Measurements from ENCODE around the gene GRIN3B. TPM values are rescaled to one million over a fixed set of nuclear protein-coding genes. Genes with fewer than 3 reads are reported as not detected.
A peak's percentile ranks its signal among the peaks of the same experiment; 100 is the strongest.

Gene GRIN3B
- total and polyA plus RNA-seq, 9 of the 15 experiments (the other 6 are each of a cell fraction or from before 2014, with no cell fraction given), result 0.06 to 0.95 (median 0.19) TPM; not detected in 6

- peak in 1 of 2 experiments; percentile 80; a peak in 2 of 4 replicates for TF ChIP-seq ZNF318 (IDR thresholded peaks at IDR 0.05; ENCODE audit: borderline replicate concordance in 1 of 2, low read depth in 1 of 2)
- TF ChIP-seq HIVEP1 (CRISPR knock-in tag; IDR thresholded peaks at IDR 0.05), result no peak
- TF ChIP-seq KDM4B (IDR thresholded peaks at IDR 0.05; ENCODE audit: borderline replicate concordance in 2 of 2, low read depth in 1 of 2), result peak in 1 of 2 experiments; percentile 66; a peak in 1 of 4 replicates
- TF ChIP-seq ZNF274 (IDR thresholded peaks at IDR 0.05; ENCODE audit: borderline replicate concordance, low read depth, low read length), result no peak
- TF ChIP-seq LCOR (CRISPR knock-in tag; IDR thresholded peaks at IDR 0.05), result peak; percentile 71
- TF ChIP-seq CREB1 (IDR thresholded peaks at IDR 0.05), result peak; percentile 79
- peak; percentile 67; the same call in 1 of the 2 replicates for TF ChIP-seq CREB1 (CRISPR knock-in tag; IDR thresholded peaks at IDR 0.05)
- TF ChIP-seq ZNF263 (CRISPR knock-in tag; IDR thresholded peaks at IDR 0.05; ENCODE audit: borderline replicate concordance), result no peak
- TF ChIP-seq FOSL1 (tag; conservative IDR thresholded peaks at IDR 0.05), result peak; percentile 95
- TF ChIP-seq RFX7 (CRISPR knock-in tag; IDR thresholded peaks at IDR 0.05), result no peak
- TF ChIP-seq MLX (CRISPR knock-in tag; conservative IDR thresholded peaks at IDR 0.05), result no peak
- no peak for TF ChIP-seq STAT6 (CRISPR knock-in tag; IDR thresholded peaks at IDR 0.05)
- TF ChIP-seq SOX6 (IDR thresholded peaks at IDR 0.05), result peak; percentile 54
- TF ChIP-seq GATA2 (CRISPR knock-in tag; IDR thresholded peaks at IDR 0.05), result no peak
- TF ChIP-seq ZBED1 (IDR thresholded peaks at IDR 0.05), result no peak
- peak; percentile 62; the same call in 1 of the 2 replicates for TF ChIP-seq SMARCC2 (IDR thresholded peaks at IDR 0.05; ENCODE audit: low read depth)
Observed at GRCh38 chr19:958967-959855, 41.0 kb upstream of the GRIN3B start (continued).

Data from K562 (cell line).